HEK293 (cell line): ENCODE measurements around the gene SRRM4.

Experiments used
- CTCF ChIP-seq: fragments of 450-650 bp; formaldehyde crosslinking; IDR thresholded peaks from 2 replicates; pipeline ENCODE4 v1.5.1; 2016; ENCODE audit warnings: missing biosample characterization, missing genetic modification characterization
- PATZ1 ChIP-seq: fragments of 450-650 bp; formaldehyde crosslinking; IDR thresholded peaks from 2 replicates; pipeline ENCODE4 v1.5.1; 2016; ENCODE audit warnings: missing biosample characterization, missing genetic modification characterization
- PRDM1 ChIP-seq: fragments of 450-650 bp; formaldehyde crosslinking; IDR thresholded peaks from 2 replicates; pipeline ENCODE4; 2016; ENCODE audit warnings: missing biosample characterization, missing genetic modification characterization
- REST ChIP-seq: fragments of 450-650 bp; formaldehyde crosslinking; IDR thresholded peaks from 2 replicates; pipeline ENCODE4 v1.5.1; 2016; ENCODE audit warnings: missing biosample characterization, missing genetic modification characterization
- ZBTB44 ChIP-seq: fragments of 450-650 bp; IDR thresholded peaks from 2 replicates; pipeline ENCODE4 v1.5.1; 2018; ENCODE audit warnings: missing biosample characterization, mild to moderate bottlenecking, missing genetic modification characterization
- ZBTB7A ChIP-seq: fragments of 450-650 bp; formaldehyde crosslinking; IDR thresholded peaks from 2 replicates; pipeline ENCODE4 v1.5.1; 2016; ENCODE audit warnings: low read depth, missing biosample characterization, missing genetic modification characterization
- ZNF837 ChIP-seq: fragments of 450-650 bp; formaldehyde crosslinking; IDR thresholded peaks from 2 replicates; pipeline ENCODE4 v1.5.1; 2016; ENCODE audit warnings: missing biosample characterization, missing genetic modification characterization

GRCh38 chr12:119211884-119212283 lies 230.5 kb downstream of the SRRM4 start:
- TF ChIP-seq REST (tag by site-specific recombination) (no peak), CTCF (tag by site-specific recombination) (no peak), ZBTB44 (tag by site-specific recombination) (no peak), PRDM1 (tag by site-specific recombination) (no peak), ZNF837 (tag by site-specific recombination) (no peak), PATZ1 (tag by site-specific recombination) (no peak), ZBTB7A (no peak)
